Measurements from ENCODE around the gene RAI1. TPM values are rescaled to one million over a fixed set of nuclear protein-coding genes. Genes with fewer than 3 reads are reported as not detected.

The RAI1 gene
- total and polyA plus RNA-seq, 2 of the 13 experiments (the other 11 are each of a cell fraction or from before 2014, with no cell fraction given): 3.4 to 5.2 TPM

DNA sequence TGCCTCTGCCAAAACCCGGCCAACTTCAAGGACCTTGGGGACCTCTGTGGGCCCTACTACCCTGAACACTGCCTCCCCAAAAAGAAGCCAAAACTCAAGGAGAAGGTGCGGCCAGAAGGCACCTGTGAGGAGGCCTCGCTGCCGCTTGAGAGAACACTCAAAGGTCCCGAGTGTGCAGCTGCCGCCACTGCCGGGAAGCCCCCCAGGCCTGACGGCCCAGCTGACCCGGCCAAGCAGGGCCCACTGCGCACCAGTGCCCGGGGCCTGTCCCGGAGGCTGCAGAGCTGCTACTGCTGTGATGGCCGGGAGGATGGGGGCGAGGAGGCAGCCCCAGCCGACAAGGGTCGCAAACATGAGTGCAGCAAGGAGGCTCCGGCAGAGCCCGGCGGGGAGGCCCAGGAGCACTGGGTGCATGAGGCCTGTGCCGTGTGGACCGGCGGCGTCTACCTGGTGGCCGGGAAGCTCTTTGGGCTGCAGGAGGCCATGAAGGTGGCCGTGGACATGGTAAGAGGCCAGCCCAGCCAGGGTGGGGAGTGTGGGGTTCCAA is 116.8 kb downstream of the RAI1 start:
- TF ChIP-seq E2F1 (CRISPR knock-in tag; IDR thresholded peaks at IDR 0.05) (no peak), ZNF33A (CRISPR knock-in tag; IDR thresholded peaks at IDR 0.05; ENCODE audit: borderline replicate concordance) (no peak), AGO2 (optimal IDR thresholded peaks at IDR 0.05; ENCODE audit: low read depth, low read length) (peak; percentile 49)
- CTCF ChIA-PET (ENCODE audit: low intra/inter-chr PET ratio, low total read pairs): no interaction called here
- FAIRE-seq (no peak), DNase-seq (ENCODE audit: low spot score) (no peak), ATAC-seq (no peak)
- Histone ChIP-seq H2AFZ (ENCODE audit: low read length) (no peak overlapping the region), H3K27ac (ENCODE audit: extremely low read length, insufficient read depth, low read length) (no peak overlapping the region), H3K9ac (ENCODE audit: insufficient read depth, low read depth, low read length) (no peak overlapping the region), H3K9me3 (ENCODE audit: low read length) (no peaks in the 10 kb centered on the region), H3K36me3 (replicated peaks in 1 of 2; ENCODE audit: control insufficient read depth in 1 of 2, insufficient read depth in 2 of 2, low read length in 2 of 2) (peaks cover 26 to 46% of the 10 kb centered on the region in 2 experiments; a peak in 4 of 5 replicates), H3K4me1 (ENCODE audit: insufficient read depth, low read length) (no peaks in the 10 kb centered on the region), H3K4me2 (ENCODE audit: low read depth, low read length) (no peak overlapping the region), H3K27me3 (ENCODE audit: control insufficient read depth in 1 of 2, insufficient read depth in 2 of 2, low read length in 2 of 2) (no peaks in the 10 kb centered on the region), H3K79me2 (ENCODE audit: insufficient read depth, low read length) (no peaks in the 10 kb centered on the region), H3K4me3 (replicated peaks in 1 of 3; ENCODE audit: insufficient read depth in 1 of 3, low read depth in 2 of 3, low read length in 3 of 3) (no peak overlapping the region), H4K20me1 (ENCODE audit: insufficient read depth, low read length) (no peaks in the 10 kb centered on the region)
- no TSS peak for BruUV-seq (replicated peaks)
- 98% methylated on average over 16 of the region's 25 CpGs for WGBS (ENCODE audit: low lambda C conversion rate)
- in situ Hi-C loops (cut with HindIII; ENCODE audit: extremely low pct_ligation_motif_present, low pct_unique_long_range_greater_than_20kb): no loop called here
- POLR2A ChIA-PET: no interaction called here
- intact Hi-C loops (cut with micrococcal nuclease; ENCODE audit: unreplicated experiment): no loop called here

GRCh38 chr17:17798573-17799255 is 117.5 kb downstream of the RAI1 start:
- Histone ChIP-seq H3K4me2 (ENCODE audit: low read depth, low read length) (no peak overlapping the region), H3K36me3 (replicated peaks in 1 of 2; ENCODE audit: control insufficient read depth in 1 of 2, insufficient read depth in 2 of 2, low read length in 2 of 2) (peaks cover 24 to 46% of the 10 kb centered on the region in 2 experiments; a peak in 4 of 5 replicates), H3K79me2 (ENCODE audit: insufficient read depth, low read length) (no peaks in the 10 kb centered on the region), H4K20me1 (ENCODE audit: insufficient read depth, low read length) (no peaks in the 10 kb centered on the region), H3K4me1 (ENCODE audit: insufficient read depth, low read length) (no peaks in the 10 kb centered on the region), H3K9me3 (ENCODE audit: low read length) (no peaks in the 10 kb centered on the region), H3K27ac (ENCODE audit: extremely low read length, insufficient read depth, low read length) (no peak overlapping the region), H3K4me3 (replicated peaks in 1 of 3; ENCODE audit: insufficient read depth in 1 of 3, low read depth in 2 of 3, low read length in 3 of 3) (no peak overlapping the region), H2AFZ (ENCODE audit: low read length) (no peak overlapping the region), H3K9ac (ENCODE audit: insufficient read depth, low read depth, low read length) (no peak overlapping the region), H3K27me3 (ENCODE audit: control insufficient read depth in 1 of 2, insufficient read depth in 2 of 2, low read length in 2 of 2) (no peaks in the 10 kb centered on the region)
- no peak for DNase-seq (ENCODE audit: low spot score)
- FAIRE-seq: no peak
- no peak for ATAC-seq
- in situ Hi-C loops (cut with HindIII; ENCODE audit: extremely low pct_ligation_motif_present, low pct_unique_long_range_greater_than_20kb): no loop called here
- WGBS (ENCODE audit: low lambda C conversion rate): 97% methylated on average over 12 of the region's 16 CpGs
- ChIA-PET POLR2A (no interaction called here), CTCF (ENCODE audit: low intra/inter-chr PET ratio, low total read pairs) (no interaction called here)
- BruUV-seq (replicated peaks): no TSS peak
- intact Hi-C loops (cut with micrococcal nuclease; ENCODE audit: unreplicated experiment): no loop called here
- TF ChIP-seq BCL3 (CRISPR knock-in tag; IDR thresholded peaks at IDR 0.05): no peak
- TF ChIP-seq ZNF441 (CRISPR knock-in tag; IDR thresholded peaks at IDR 0.05; ENCODE audit: borderline replicate concordance): no peak
- TF ChIP-seq MYNN (CRISPR knock-in tag; IDR thresholded peaks at IDR 0.05; ENCODE audit: low read depth): no peak
- no peak for TF ChIP-seq ZNF230 (CRISPR knock-in tag; IDR thresholded peaks at IDR 0.05)
- TF ChIP-seq PAWR (CRISPR knock-in tag; IDR thresholded peaks at IDR 0.05; ENCODE audit: borderline replicate concordance): no peak
- no peak for TF ChIP-seq NR2F1 (CRISPR knock-in tag; IDR thresholded peaks at IDR 0.05)
- no peak for TF ChIP-seq ATF7-NPFF (CRISPR knock-in tag; IDR thresholded peaks at IDR 0.05; ENCODE audit: low read depth)

All from HepG2 (cell line).